Measurements from ENCODE around the gene PA2G4. TPM values are rescaled to one million over a fixed set of nuclear protein-coding genes. Genes with fewer than 3 reads are reported as not detected.
A peak's percentile ranks its signal among the peaks of the same experiment; 100 is the strongest.

The PA2G4 gene
- total and polyA plus RNA-seq, 4 experiments from 2014 or later, result 106 to 223 (median 156) TPM

DNA sequence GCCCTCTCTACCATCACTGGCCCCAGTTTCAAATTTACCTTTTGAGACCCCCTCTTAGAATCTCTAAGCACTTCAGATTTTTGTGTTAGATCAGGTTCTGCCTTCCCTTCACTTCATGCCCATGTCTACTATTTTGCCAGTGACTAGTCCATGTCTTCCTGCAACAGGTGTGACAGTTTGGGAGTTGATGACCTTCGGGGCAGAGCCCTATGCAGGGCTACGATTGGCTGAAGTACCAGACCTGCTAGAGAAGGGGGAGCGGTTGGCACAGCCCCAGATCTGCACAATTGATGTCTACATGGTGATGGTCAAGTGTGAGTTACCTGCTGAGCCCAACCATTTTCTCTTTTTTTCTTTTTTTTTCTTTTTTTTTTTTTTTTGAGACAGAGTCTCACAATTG, 5.8 kb upstream of the PA2G4 start:
- Mint-ChIP-seq H3K27me3 (peaks cover 3% of the 10 kb centered on the region in 2 donors), H3K27ac (no peak overlapping the region), H3K36me3 (no peaks in the 10 kb centered on the region), H3K4me1 (peaks cover 21 to 28% (median 23%) of the 10 kb centered on the region in 4 donors), H3K9me3 (no peaks in the 10 kb centered on the region), H3K4me3 (no peak overlapping the region)
- Histone ChIP-seq H3K27ac (ENCODE audit: low read depth, low read length) (no peak overlapping the region), H3K36me3 (ENCODE audit: insufficient read depth, low read length) (no peaks in the 10 kb centered on the region), H3K4me3 (ENCODE audit: low read length in 2 of 2) (no peak overlapping the region), H3K9me3 (ENCODE audit: control insufficient read depth in 1 of 2, low read length in 2 of 2) (no peaks in the 10 kb centered on the region), H3K4me1 (ENCODE audit: insufficient read depth, low read length) (peaks cover 23% of the 10 kb centered on the region), H3K27me3 (ENCODE audit: insufficient read depth, low read length) (no peaks in the 10 kb centered on the region)
- POLR2A ChIA-PET (ENCODE audit: partially characterized antibody), result interaction anchor here (0.6 kb wide), 1 partner anchor 48 kb away, joined by 5 read pairs; no protein-coding TSS in a partner anchor
- CTCF ChIA-PET (ENCODE audit: partially characterized antibody), result interaction anchor here (1.0 to 6.1 kb wide), 3 partner anchors 13 to 51 kb away, joined by 3 to 23 read pairs (median 5); no protein-coding TSS in a partner anchor
- intact Hi-C loops (cut with micrococcal nuclease), result no loop called here
- no peak for DNase-seq

DNA sequence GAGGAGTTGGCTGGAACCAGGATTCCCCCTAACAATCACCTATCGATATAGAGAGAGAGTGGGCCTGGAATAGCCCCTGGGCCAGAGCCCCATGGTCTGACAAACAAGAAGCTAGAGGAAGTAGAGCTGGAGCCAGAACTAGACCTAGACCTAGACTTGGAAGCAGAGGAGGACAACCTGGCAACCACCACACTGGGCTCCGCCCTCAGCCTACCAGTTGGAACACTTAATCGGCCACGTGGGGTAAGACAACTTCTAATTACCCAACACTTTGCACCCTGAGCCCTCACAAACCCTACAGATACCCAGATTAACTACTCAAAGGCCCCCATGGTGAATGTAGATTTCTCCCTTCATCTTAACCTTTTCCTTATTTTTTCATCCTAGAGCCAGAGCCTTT, 4.6 kb upstream of the PA2G4 start:
- CTCF ChIA-PET (ENCODE audit: partially characterized antibody), result interaction anchor here (1.0 to 6.1 kb wide), 4 partner anchors 14 to 53 kb away, joined by 3 to 23 read pairs (median 5); partner anchors contain the start of gene ZC3H10
- Mint-ChIP-seq H3K27me3 (peaks cover 2 to 3% of the 10 kb centered on the region in 2 donors), H3K36me3 (peaks cover 0 to 8% of the 10 kb centered on the region in 2 donors), H3K27ac (peak overlapping the region in 4 of 7 donors; percentile 35 to 70 (median 54)), H3K4me3 (peak overlapping the region in 1 of 8 donors; percentile 17), H3K4me1 (peaks cover 22 to 38% (median 29%) of the 10 kb centered on the region in 4 donors), H3K9me3 (no peaks in the 10 kb centered on the region)
- Histone ChIP-seq H3K36me3 (ENCODE audit: insufficient read depth, low read length) (no peaks in the 10 kb centered on the region), H3K27me3 (ENCODE audit: insufficient read depth, low read length) (no peaks in the 10 kb centered on the region), H3K27ac (ENCODE audit: low read depth, low read length) (no peak overlapping the region), H3K4me3 (ENCODE audit: low read length in 2 of 2) (no peak overlapping the region), H3K9me3 (ENCODE audit: control insufficient read depth in 1 of 2, low read length in 2 of 2) (no peaks in the 10 kb centered on the region), H3K4me1 (ENCODE audit: insufficient read depth, low read length) (peaks cover 26% of the 10 kb centered on the region)
- intact Hi-C loops (cut with micrococcal nuclease), result loop anchor here (5.0 kb wide), 4 partner anchors 92 to 362 kb away; partner anchors contain the start of genes ORMDL2, PYM1 and SARNP
- no peak for DNase-seq
- POLR2A ChIA-PET (ENCODE audit: partially characterized antibody), result interaction anchor here (10.8 kb wide), 1 partner anchor 18 kb away, joined by 324 read pairs; the partner anchor contains the start of genes RPL41 and ZC3H10

DNA sequence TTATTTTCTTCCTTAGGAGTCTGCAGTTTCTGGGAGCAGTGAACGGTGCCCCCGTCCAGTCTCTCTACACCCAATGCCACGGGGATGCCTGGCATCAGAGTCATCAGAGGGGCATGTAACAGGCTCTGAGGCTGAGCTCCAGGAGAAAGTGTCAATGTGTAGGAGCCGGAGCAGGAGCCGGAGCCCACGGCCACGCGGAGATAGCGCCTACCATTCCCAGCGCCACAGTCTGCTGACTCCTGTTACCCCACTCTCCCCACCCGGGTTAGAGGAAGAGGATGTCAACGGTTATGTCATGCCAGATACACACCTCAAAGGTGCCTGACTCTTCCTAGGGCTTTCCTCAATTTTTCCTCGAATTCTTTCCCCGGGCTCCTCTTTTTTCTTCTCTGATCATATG, 3.3 kb upstream of the PA2G4 start:
- intact Hi-C loops (cut with micrococcal nuclease), result loop anchor here (5.0 kb wide), 4 partner anchors 94 to 364 kb away; partner anchors contain the start of genes ORMDL2, PYM1 and SARNP
- Histone ChIP-seq H3K36me3 (ENCODE audit: insufficient read depth, low read length) (no peaks in the 10 kb centered on the region), H3K4me3 (ENCODE audit: low read length in 2 of 2) (no peak overlapping the region), H3K27ac (ENCODE audit: low read depth, low read length) (peak overlapping the region; percentile 82), H3K27me3 (ENCODE audit: insufficient read depth, low read length) (no peaks in the 10 kb centered on the region), H3K4me1 (ENCODE audit: insufficient read depth, low read length) (peaks cover 37% of the 10 kb centered on the region), H3K9me3 (ENCODE audit: control insufficient read depth in 1 of 2, low read length in 2 of 2) (no peaks in the 10 kb centered on the region)
- no peak overlapping the region for H3K4me3 Mint-ChIP-seq
- DNase-seq, result no peak
- CTCF ChIA-PET (ENCODE audit: partially characterized antibody), result interaction anchor here (0.7 to 6.1 kb wide), 4 partner anchors 16 to 105 kb away, joined by 3 to 23 read pairs (median 4); partner anchors contain the start of genes SMARCC2 and ZC3H10
- peaks cover 29 to 50% (median 39%) of the 10 kb centered on the region in 4 donors for H3K4me1 Mint-ChIP-seq
- H3K36me3 Mint-ChIP-seq, result peaks cover under 1 to 16% of the 10 kb centered on the region in 2 donors
- no peaks in the 10 kb centered on the region for H3K9me3 Mint-ChIP-seq
- H3K27ac Mint-ChIP-seq, result peak overlapping the region in 5 of 7 donors; percentile 37 to 100 (median 98)
- H3K27me3 Mint-ChIP-seq, result peaks cover 0 to 1% of the 10 kb centered on the region in 2 donors
- POLR2A ChIA-PET (ENCODE audit: partially characterized antibody), result interaction anchor here (10.8 kb wide), 1 partner anchor 17 kb away, joined by 324 read pairs; the partner anchor contains the start of genes RPL41 and ZC3H10

DNA sequence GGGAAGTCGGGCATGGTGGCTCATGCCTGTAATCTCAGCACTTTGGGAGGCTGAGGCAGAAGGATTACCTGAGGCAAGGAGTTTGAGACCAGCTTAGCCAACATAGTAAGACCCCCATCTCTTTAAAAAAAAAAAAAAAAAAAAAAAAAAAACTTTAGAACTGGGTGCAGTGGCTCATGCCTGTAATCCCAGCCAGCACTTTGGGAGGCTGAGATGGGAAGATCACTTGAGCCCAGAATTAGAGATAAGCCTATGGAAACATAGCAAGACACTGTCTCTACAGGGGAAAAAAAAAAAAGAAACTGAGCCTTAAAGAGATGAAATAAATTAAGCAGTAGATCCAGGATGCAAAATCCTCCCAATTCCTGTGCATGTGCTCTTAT, 1.7 kb upstream of the PA2G4 start:
- no peaks in the 10 kb centered on the region for H3K9me3 Mint-ChIP-seq
- peak overlapping the region; percentile 82 for H3K27ac ChIP-seq (ENCODE audit: low read depth, low read length)
- no peak for DNase-seq
- H3K27me3 ChIP-seq (ENCODE audit: insufficient read depth, low read length), result no peaks in the 10 kb centered on the region
- CTCF ChIA-PET (ENCODE audit: partially characterized antibody), result interaction anchor here (0.7 to 7.9 kb wide), 6 partner anchors 16 to 62 kb away, joined by 3 to 68 read pairs (median 16); partner anchors contain the start of genes ERBB3, RPL41 and ZC3H10
- peaks cover 49% of the 10 kb centered on the region for H3K4me1 ChIP-seq (ENCODE audit: insufficient read depth, low read length)
- peak overlapping the region; percentile 89 to 99 (median 96) for H3K4me3 Mint-ChIP-seq
- peaks cover 34 to 62% (median 48%) of the 10 kb centered on the region in 4 donors for H3K4me1 Mint-ChIP-seq
- H3K4me3 ChIP-seq (ENCODE audit: low read length in 2 of 2), result peak overlapping the region; percentile 62 to 90
- H3K27ac Mint-ChIP-seq, result peak overlapping the region; percentile 97 to 100 (median 98)
- H3K36me3 Mint-ChIP-seq, result peaks cover 14 to 30% of the 10 kb centered on the region in 2 donors
- POLR2A ChIA-PET (ENCODE audit: partially characterized antibody), result interaction anchor here (0.6 to 10.8 kb wide), 25 partner anchors 8 to 372 kb away, joined by 3 to 324 read pairs (median 8); partner anchors contain the start of genes DNAJC14, ERBB3, ESYT1 and GDF11
- H3K9me3 ChIP-seq (ENCODE audit: control insufficient read depth in 1 of 2, low read length in 2 of 2), result no peaks in the 10 kb centered on the region
- intact Hi-C loops (cut with micrococcal nuclease), result loop anchor here (5.0 kb wide), 4 partner anchors 95 to 365 kb away; partner anchors contain the start of genes ORMDL2, PYM1 and SARNP
- H3K36me3 ChIP-seq (ENCODE audit: insufficient read depth, low read length), result peaks cover 10% of the 10 kb centered on the region
- H3K27me3 Mint-ChIP-seq, result peaks cover 0 to under 1% of the 10 kb centered on the region in 2 donors

- peak overlapping the region; percentile 97 to 100 (median 98) for H3K27ac Mint-ChIP-seq
- peak; percentile 44 to 58 (median 53) for DNase-seq
- H3K27ac ChIP-seq (ENCODE audit: low read depth, low read length), result peak overlapping the region; percentile 82
- peaks cover 49% of the 10 kb centered on the region for H3K4me1 ChIP-seq (ENCODE audit: insufficient read depth, low read length)
- peak overlapping the region; percentile 89 to 99 (median 96) for H3K4me3 Mint-ChIP-seq
- peaks cover 18 to 33% of the 10 kb centered on the region in 2 donors for H3K36me3 Mint-ChIP-seq
- ChIA-PET CTCF (ENCODE audit: partially characterized antibody) (interaction anchor here (1.0 to 7.9 kb wide), 9 partner anchors 12 to 129 kb away, joined by 3 to 68 read pairs (median 10); partner anchors contain the start of genes ERBB3, RAB5B, RPL41 and SMARCC2), POLR2A (ENCODE audit: partially characterized antibody) (interaction anchor here (0.6 to 10.8 kb wide), 34 partner anchors 8 to 584 kb away, joined by 3 to 324 read pairs (median 8); partner anchors contain the start of genes BLOC1S1, CNPY2, COQ10A and DNAJC14)
- H3K9me3 Mint-ChIP-seq, result no peaks in the 10 kb centered on the region
- H3K36me3 ChIP-seq (ENCODE audit: insufficient read depth, low read length), result peaks cover 15% of the 10 kb centered on the region
- peaks cover 34 to 62% (median 47%) of the 10 kb centered on the region in 4 donors for H3K4me1 Mint-ChIP-seq
- H3K4me3 ChIP-seq (ENCODE audit: low read length in 2 of 2), result peak overlapping the region; percentile 62 to 90
- no peaks in the 10 kb centered on the region for H3K27me3 ChIP-seq (ENCODE audit: insufficient read depth, low read length)
- H3K27me3 Mint-ChIP-seq, result no peaks in the 10 kb centered on the region
- intact Hi-C loops (cut with micrococcal nuclease), result loop anchor here (5.0 kb wide), 4 partner anchors 96 to 366 kb away; partner anchors contain the start of genes ORMDL2, PYM1 and SARNP
- H3K9me3 ChIP-seq (ENCODE audit: control insufficient read depth in 1 of 2, low read length in 2 of 2), result no peaks in the 10 kb centered on the region
Measured at GRCh38 chr12:56103066-56103711, 1.2 kb upstream of the PA2G4 start.

DNA sequence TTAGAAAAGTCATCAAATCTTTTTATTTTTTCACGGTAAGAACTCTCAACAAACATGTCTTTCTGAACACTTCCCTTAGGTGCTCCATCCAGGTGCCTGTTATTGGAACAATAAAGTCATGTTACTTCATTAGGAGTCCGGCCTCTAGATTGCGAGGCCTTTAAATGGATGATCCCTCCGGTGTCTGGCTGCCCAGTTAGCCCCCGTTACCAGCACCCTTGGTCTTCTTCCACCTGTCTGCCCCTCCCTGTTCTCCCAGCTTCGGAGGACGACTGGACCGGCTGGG, 593 bp upstream of the PA2G4 start:
- H3K4me3 Mint-ChIP-seq, result peak overlapping the region; percentile 89 to 99 (median 96)
- POLR2A ChIA-PET (ENCODE audit: partially characterized antibody), result interaction anchor here (0.6 to 10.8 kb wide), 47 partner anchors 8 to 584 kb away, joined by 3 to 324 read pairs (median 7); partner anchors contain the start of genes ATP5F1B, BLOC1S1, CNPY2 and COQ10A
- H3K27me3 ChIP-seq (ENCODE audit: insufficient read depth, low read length), result no peaks in the 10 kb centered on the region
- peak overlapping the region; percentile 4 to 90 for H3K4me3 ChIP-seq (ENCODE audit: low read length in 2 of 2)
- H3K9me3 Mint-ChIP-seq, result no peaks in the 10 kb centered on the region
- H3K9me3 ChIP-seq (ENCODE audit: control insufficient read depth in 1 of 2, low read length in 2 of 2), result no peaks in the 10 kb centered on the region
- H3K36me3 Mint-ChIP-seq, result peaks cover 24 to 39% of the 10 kb centered on the region in 2 donors
- intact Hi-C loops (cut with micrococcal nuclease), result loop anchor here (1.0 to 5.0 kb wide), 11 partner anchors 13 to 366 kb away; partner anchors contain the start of genes MYL6B, ORMDL2, PYM1 and RPL41
- CTCF ChIA-PET (ENCODE audit: partially characterized antibody), result interaction anchor here (0.9 to 7.9 kb wide), 16 partner anchors 9 to 163 kb away, joined by 3 to 68 read pairs (median 7); partner anchors contain the start of genes ERBB3, ESYT1, RAB5B and RNF41
- no peak for DNase-seq
- H3K4me1 ChIP-seq (ENCODE audit: insufficient read depth, low read length), result peaks cover 49% of the 10 kb centered on the region
- H3K36me3 ChIP-seq (ENCODE audit: insufficient read depth, low read length), result peaks cover 21% of the 10 kb centered on the region
- peak overlapping the region; percentile 97 to 100 (median 98) for H3K27ac Mint-ChIP-seq
- H3K27ac ChIP-seq (ENCODE audit: low read depth, low read length), result peak overlapping the region; percentile 82
- no peaks in the 10 kb centered on the region for H3K27me3 Mint-ChIP-seq
- peaks cover 34 to 62% (median 47%) of the 10 kb centered on the region in 4 donors for H3K4me1 Mint-ChIP-seq

All from CD4-positive, alpha-beta memory T cell (primary cell).